ENCODE results near the gene NUDT16L1.

Gene NUDT16L1

DNA sequence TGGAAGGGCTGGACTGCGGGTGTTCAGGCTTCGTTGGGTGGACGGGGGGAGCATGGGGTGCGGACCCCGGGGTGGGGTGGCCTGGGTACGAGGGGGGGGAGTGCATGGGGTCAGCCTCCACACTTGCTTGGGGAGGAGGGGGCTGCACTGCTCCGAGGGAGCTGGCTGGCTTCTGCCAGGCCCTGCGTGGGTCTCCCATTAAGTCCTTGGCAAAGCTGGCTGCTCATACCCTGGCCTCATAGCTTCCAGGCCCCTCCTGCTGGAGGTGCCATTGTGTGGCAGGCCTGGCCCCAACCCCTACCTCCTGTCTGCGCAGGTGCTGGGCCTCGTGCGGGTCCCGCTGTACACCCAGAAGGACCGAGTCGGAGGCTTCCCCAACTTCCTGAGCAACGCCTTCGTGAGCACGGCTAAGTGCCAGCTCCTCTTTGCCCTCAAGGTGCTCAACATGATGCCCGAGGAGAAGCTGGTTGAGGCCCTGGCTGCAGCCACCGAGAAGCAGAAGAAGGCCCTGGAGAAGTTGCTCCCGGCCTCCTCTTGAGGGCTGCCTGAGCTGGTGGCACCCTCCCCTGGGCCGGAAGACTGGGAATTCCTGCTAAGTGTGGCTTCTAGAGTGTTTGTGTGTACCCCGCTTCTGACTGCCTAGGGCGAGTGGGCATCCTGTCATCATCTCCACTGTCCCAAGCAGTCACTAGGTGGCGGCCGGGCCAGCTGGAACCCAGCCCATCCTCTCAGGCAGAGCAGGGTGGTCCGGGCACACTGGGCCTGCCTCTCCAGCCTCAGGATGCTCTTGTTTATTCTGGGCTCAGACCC lies 1.5 kb downstream of the NUDT16L1 start:
- DNase-seq (ENCODE audit: low spot score): peak; percentile 67

GRCh38 chr16:4695473-4696171 lies 2.3 kb downstream of the NUDT16L1 start:
- no peak for DNase-seq (ENCODE audit: low spot score)

DNA sequence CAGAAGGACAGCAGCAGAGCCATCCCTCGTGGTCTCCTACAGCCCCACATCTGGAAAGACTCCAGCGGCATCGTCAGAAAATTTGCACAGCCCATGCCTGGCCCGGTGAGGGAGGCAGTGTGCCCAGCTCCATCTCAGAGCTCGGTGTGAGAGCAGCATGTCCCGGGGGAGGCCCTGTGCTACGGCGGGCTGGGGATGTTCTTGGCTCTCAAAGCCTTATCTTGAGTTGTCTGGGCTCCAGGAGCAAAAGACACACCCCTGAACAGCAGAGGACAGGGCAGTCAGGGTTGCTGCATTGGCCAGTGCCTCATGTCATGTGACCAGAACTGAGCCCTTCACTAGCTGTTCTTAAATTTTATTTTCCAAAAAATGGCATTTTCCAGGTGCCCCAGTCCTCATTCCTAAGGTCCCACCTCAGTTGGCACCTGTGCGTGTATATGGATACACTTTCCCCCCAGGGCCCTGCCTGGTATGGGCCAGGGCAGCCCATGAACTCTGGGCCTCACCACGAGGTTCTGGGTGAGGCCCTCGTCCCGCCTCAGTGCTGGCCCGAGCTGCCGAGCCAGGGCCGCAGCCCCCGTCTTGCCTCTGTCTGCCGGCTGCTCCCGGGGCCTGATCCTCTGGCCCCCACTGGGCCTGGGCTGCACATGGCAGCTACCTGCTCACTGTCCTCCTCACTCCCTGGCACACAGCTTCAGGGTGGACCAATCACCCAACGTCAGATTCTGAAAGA lies 3.0 kb downstream of the NUDT16L1 start:
- no peak for DNase-seq (ENCODE audit: low spot score)

DNA sequence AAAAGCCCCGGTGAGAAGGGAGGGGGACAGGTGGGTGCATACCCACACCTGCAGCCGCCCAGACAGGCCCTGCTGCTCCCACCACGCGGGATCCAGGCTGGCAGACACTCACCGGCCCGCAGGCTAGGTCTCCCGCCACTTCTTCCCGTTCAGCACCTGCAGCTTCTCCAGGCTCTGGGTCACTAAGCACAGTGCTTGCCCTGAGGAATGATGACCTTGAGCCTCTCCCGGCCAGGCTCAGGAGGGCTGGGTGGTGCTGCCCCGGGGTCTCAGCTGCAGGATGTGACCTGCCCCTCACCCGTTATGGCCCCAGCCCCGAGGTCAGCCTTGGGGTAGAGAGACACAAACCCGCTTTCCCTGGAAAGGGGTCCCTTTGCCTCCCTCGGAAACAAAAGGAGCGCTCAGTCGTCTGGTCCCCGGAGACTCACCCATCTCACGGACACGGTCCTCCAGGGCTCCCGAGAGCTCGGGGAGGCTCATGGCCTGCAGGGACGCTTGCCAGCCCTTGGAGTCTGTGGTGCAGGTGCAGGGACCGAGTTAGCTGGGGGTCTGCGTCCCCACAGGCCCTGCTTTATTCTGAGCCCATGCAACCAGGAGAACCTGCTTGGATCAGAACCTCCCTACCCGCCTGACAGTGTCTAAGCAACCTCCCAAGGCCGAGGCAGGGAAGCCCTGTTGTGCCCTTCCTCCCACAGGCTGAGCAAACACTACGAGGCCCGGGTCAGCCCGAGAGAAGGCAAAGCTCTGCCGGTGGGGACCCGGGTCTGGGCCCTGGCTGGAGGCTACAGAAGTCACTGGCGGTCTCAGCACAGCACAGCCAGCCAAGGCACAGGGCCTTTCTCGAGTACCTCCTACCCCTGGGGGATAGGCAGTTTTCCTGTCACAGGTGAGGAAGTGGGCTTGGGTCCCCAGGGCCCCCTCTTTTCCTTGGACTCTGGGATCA lies 3.8 kb downstream of the NUDT16L1 start:
- peak; percentile 5 for DNase-seq (ENCODE audit: low spot score)

DNA sequence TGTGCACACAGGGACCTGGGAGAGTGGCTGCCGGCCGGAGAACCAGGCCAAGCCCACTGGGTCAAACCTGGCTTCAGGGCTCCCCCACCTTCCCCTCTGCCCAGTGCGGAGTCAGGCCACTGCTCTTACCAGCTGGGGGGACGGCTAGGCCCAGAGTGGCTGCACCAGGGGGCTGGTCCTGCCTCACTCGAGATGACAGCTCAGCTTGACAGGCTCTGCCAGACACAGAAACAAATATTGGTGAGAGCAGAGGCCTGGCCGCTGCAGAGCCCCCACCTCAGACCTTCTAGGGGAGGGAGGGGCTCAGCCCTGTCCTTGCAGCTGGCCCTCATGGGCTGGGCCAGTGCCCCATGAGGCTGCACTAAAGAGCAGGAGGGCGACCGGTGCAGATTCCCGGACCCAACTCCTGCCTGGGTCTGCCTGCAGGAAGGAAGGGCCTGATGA lies 4.5 kb downstream of the NUDT16L1 start:
- DNase-seq (ENCODE audit: low spot score): peak; percentile 8

- DNase-seq (ENCODE audit: low spot score): no peak
Measured at GRCh38 chr16:4698321-4699045, 5.1 kb downstream of the NUDT16L1 start.

GRCh38 chr16:4699046-4699556 lies 5.7 kb downstream of the NUDT16L1 start:
- DNase-seq (ENCODE audit: low spot score): no peak

- DNase-seq (ENCODE audit: low spot score): peak; percentile 5
Measured at GRCh38 chr16:4700380-4700996, 7.1 kb downstream of the NUDT16L1 start.

DNA sequence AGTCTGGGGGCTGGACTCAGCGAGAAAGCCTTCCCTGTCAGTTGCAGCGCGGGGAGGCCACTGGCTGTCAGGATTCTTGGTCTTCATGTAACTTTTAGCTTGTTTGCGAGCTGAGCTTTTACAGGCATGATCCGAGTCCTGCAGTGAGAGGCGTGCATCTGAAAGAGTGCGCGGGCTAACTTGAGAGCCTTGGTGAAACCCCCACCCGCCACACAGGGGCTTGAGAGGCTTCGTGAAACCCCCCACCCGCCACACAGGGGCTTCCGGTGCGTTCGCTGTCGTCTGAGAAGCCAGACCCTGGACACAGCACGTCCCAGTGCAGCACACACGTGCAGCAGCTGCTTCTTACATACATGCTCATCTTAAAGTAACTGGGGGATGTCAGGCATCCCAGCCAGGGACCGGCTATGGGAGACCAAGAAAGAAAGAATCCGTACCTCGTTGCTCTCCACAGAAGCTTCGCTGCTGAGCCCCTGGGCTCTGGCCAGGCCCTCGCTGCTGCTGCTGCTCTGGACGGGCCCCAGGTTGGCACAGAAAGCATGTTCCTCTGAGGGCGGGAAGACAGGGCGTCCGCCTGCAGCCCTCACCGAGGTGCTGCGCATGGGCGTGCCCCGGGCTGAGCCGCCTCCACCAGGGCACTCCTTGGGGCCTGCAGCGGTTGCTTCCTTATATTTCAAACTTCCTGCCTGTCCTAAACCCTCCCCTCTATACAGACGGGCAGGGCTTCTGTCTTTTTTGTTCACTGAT lies 7.8 kb downstream of the NUDT16L1 start:
- DNase-seq (ENCODE audit: low spot score): no peak

DNA sequence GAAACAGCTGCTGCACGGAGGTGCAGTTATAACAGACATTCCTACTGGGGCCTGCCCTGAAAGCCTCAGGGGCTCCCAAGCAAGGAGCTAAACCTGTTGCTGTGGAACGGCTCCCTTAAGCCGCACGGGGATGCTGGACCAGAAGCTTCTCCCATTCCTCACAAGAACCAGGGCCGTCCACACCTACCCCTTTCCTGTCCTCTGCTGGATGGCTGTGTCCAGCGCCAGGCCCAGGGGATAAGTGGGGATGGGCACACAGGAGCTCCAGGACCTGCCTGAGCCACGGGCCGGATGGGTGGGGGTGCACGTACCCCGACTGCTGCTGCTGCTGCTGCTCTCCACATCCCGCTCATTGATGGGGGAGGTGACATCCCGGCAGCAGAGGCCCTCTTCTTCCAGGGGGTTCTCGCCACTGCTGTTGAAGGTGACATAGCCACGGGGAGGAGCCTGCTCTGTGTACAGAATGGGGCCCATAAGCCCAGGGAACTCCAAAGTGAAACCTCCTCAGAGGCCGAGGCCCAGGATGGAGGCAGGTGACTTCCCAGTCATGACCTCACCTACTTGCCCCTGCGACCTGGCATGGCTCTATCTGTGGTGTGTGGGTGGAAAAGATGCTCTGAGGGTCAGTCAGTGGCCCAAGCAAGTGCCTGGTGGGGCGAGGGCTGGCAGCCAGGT lies 8.6 kb downstream of the NUDT16L1 start:
- no peak for DNase-seq (ENCODE audit: low spot score)

DNA sequence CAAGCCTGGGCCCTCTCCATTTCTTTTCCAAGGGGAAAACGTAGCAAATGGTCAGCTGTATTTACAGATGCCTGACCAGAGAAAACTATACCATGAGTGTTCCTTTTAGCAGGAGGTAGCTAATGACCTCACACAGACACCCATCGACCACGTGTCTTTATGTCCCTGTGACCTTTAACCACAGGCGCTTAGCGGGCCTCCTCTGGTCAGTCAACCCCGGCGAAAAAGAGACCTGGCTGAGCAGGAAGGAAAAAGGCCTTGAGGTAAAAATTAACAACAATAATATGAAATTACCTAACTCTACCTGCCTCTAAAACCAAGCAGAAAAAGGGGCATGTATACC lies 9.1 kb downstream of the NUDT16L1 start:
- no peak for DNase-seq (ENCODE audit: low spot score)

- no peak for DNase-seq (ENCODE audit: low spot score)
Measured at GRCh38 chr16:4703906-4704305, 10.5 kb downstream of the NUDT16L1 start.

- DNase-seq (ENCODE audit: low spot score): no peak
Measured at GRCh38 chr16:4704491-4704890, 11.1 kb downstream of the NUDT16L1 start.

GRCh38 chr16:4704913-4705312 lies 11.6 kb downstream of the NUDT16L1 start:
- DNase-seq (ENCODE audit: low spot score): no peak

GRCh38 chr16:4706871-4707270 lies 13.5 kb downstream of the NUDT16L1 start:
- DNase-seq (ENCODE audit: low spot score): no peak

GRCh38 chr16:4709481-4709880 lies 16.1 kb downstream of the NUDT16L1 start:
- DNase-seq (ENCODE audit: low spot score): no peak

DNA sequence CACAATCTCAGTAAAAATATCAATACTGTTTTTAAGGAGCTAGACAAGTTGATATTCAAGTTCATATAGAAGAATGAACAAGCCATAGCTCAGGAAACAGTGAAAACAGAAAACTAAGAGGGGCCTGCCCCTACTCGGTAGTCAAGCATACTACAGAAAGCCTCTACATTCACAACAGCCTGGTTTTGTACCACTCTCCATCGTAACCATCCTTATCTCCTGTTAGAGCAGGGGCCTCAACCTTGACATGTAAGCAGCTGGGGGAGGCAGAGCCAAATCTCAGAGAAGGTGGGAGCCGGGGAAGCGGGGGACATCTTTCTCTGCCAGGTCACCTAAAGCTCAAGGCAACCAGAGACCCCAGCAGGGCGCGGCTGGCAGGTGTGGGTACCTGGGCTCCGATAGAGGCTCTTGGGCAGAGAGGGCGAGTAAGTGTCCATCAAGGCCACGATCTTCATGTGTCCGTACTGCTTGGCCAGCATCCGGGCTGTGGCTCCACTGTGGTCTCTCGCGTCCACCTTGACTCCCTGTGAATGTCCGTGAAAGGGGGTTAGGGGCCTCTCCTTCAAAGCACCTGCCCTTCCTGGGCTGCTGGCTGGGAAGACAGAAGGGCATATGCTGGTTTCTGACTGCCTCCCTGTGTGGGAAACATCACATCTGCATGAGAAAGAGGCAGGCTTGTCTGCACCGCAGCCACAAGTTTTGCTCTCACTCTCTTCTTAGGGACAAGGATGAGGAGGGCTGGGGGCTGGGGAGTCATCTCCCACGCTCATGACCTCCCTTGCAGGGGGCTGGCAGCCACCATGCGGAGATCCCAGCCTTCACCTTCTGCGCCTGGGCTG lies 20.5 kb downstream of the NUDT16L1 start:
- DNase-seq (ENCODE audit: low spot score): no peak

DNA sequence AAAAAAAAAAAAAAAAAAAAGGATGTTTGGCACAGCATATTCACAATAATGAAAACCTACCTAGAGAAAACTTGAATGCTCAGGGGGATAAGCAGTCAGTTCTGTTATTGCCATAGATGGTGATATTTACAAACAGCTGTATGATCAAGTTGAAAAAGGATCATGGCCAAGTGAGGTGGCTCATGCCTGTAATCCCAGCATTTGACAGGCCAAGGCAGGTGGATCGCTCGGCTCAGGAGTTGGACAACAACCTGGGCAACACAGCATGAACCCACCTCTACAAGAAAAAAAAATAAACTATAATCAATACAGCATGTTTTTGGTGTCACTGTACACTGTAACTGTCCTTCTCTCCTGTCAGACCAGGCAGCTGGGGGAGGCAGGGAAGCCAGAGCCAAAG lies 21.6 kb downstream of the NUDT16L1 start:
- DNase-seq (ENCODE audit: low spot score): no peak
